Activated T-cell treated with anti-CD3 and anti-CD28 coated beads for 4 hours (primary cell): ENCODE results near the gene PARD3B.
A peak's percentile ranks its signal among the peaks of the same experiment; 100 is the strongest.

Source experiments
- DNase-seq: peaks from one replicate; pipeline ENCODE4 v3.0.0-alpha.2; 2020

Gene PARD3B

DNA sequence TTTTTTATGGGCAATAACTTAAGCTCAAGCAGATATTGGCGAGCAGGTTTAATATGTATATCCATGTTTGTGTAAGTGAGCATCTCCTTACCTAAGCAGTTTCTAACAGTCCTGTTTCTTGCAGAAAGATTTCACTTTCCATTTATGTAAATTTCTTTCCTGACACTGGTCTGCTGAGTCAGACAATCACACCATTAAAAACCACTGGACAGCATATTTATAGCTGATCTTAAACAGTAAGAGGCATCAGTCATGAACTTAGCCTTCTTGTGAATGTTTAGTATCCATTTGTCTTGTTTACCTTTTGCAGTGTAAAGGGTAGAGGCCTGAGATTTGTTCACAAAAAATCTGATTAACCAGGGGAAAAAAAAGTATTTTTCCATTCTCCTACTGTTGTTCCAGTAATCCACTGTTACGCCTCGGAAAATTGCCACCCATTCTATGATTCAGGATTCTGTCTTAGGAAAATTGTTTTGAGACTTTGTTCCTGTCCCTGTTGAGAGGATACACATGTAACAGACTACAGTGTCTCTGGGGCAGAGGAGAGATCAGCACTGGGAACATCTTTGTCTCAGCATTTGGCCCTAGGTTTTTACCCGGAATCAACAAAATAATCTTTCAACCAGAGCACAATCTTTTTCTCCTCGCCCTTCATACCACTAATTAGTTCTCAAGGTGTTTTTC lies 616.0 kb downstream of the PARD3B start:
- no peak for DNase-seq

DNA sequence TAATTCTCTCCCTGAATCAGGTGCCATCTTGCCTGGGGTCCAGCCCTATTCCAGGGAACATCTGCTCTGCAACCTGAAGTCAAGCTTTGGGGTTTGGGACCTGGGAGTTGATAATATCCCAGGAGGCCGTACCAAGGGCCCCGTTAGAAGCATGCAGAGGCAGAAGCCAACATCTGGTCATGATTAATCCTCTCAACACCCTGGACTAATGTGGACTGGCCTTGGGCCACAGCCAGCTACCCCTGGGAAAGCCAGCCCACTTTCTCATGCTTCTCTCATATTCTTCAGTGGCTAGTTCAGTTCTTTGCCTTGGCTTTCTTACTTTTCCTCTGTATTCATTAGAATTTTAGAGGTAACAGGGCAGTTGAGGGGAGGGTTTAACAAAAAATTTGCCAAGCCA lies 621.5 kb downstream of the PARD3B start:
- no peak for DNase-seq

DNA sequence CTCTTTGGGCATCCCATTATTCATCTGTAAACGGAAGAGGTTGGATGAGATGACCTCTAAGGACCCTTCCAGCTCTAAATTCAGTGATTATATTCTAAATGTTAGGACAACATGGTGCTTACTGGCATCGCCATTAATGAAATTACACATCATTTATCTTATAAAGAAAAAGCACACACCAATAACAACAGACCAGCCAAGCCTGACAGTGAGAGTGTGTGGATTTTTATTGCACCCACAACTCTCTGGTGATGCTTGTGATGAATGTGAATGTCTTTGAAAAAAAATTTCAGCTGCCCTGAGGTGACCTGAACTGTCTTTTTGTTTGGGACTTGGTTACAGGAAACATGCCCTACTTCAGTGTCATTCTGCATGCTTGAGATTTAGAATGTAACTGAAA lies 623.7 kb downstream of the PARD3B start:
- no peak for DNase-seq

DNA sequence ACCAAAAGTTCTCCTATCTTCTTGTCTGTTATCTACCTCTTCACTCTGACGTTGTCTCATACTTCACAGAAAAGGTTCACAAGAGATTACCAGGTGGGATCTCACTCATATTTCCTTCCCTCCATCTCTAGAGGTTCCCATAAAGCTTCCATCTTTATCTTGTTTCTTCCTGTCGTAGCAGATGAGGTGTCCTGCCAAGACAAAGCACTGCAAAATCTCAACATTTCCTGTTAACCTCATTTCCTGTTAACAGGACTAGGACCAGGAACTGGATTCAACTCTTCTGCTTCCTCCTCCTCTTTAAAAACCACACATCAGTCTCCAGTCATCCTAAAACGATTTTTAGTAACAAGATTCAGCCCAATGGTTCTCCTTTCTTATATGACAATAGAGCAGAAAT lies 624.2 kb downstream of the PARD3B start:
- no peak for DNase-seq

DNA sequence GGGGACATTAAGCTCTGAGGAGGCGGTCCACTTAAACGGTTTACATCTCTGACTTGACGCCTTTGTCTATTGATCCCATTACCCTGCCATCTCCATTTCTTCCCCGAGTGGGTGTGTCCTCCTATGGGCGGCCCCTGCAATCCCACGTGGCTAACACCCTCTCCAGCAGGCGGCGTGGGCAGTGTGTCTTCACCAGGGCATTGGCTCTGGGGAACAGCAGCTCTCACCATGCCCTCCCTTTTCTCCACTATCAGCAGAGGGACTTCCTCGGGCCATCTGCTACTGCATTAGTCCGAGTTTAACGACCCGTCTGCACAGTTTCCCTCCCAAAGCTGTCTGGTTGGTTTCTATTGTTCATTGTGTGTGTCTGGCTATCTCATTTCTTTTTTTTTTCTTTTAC lies 625.1 kb downstream of the PARD3B start:
- DNase-seq, result no peak

DNA sequence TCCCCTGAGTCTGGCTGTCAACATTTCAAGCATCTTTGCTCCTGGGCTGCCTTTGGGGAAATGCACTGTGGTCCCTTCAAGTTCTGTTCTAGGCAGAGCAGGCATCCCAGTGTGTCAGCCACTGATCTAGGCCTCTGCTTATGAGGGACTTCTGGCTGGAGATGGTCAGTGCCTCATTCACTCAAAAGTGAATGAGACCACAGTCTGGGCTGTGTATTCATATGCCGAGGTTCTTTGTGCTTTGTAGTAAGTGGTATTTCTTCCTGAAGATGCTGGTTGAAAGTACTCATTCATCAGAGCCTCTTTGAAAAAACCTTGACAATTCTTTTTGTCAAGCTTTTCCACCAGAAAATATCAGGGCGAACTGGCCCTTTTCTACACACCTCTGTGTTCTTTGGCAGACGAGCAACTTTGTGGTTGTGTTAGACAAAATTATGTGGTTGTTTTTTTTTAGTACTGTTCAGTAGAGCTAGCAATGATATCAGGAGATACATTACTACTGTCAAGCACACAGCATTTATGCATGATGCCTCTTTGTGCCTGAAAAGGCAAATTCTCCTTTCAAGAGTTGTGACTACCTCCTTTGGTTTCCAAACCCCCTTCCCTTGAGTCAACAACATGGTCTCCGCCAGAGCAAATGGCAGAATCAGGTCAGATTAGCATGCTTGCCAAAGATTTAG lies 626.1 kb downstream of the PARD3B start:
- no peak for DNase-seq

DNA sequence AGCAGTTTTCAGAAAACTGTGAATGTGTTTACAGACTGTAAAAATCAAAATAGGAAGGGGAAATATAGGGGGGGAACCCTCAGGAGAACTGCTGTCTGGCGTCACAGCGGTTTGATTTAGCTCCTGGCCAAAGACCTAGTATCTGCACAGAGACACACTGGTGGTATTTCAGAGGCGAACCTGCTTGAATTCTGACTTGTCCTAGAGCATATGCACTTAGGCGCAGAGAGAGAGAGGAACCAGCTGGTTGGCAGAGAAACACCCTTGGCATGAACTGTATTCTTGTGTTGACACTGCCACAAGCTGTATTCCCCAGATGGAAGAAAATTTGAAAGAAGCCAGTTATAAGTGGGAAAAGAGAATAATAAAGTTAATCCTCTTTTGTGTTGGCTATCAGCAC lies 630.6 kb downstream of the PARD3B start:
- no peak for DNase-seq

DNA sequence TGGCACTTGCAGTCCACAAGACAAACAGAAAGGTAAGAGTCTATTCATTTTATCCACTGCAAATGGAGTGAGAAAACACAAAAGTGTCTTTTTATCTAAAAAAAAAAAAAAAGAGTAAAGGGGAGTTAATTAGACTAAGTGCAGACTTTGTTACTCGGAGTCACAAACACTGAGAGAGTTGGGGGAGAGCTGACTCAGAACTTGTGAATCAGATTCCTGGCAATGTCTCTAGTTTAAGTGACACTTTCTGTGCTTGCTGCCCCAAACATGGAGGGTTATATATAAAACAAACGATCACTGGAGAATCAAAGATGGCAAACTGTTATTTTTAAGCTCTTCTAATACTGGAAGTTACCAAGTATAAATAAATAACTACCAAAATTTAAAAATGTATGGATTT lies 631.3 kb downstream of the PARD3B start:
- DNase-seq, result no peak

DNA sequence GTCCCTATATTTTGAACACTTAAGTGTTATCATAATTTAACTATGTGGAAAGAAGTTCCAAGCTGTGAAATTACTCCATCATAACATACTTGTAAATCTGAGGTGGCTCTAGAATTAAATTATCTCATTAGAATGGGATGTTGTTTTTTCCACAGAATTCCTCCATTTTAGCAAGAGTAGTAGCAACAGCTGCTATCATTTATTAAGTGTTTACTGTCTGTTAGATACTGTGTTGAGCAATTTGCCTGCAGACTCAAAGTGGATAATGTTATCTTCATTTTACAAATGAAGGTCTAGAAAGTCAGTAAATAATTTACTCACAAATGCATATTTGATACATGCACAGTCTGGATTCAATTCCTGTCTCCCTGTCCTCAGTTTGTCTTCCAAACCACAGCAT lies 632.3 kb downstream of the PARD3B start:
- DNase-seq, result no peak

DNA sequence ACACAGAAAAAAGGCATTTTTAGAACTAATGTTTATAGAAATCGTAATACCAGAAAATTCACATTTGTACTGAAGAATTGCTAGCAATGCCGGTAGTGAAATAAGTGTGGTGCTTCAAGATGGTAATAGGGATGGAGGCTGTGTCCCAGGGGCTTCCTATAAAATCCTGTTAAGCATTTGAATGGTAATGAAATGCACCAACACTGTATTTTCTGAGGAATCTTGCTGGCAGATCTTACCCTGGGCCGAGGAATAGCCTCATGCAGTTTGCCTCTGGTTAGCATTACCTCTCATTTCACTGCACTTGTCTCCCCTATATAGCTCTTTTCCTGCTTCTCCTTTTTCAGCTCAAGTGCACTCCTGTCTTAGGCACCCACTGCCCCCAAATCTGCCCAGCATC lies 635.5 kb downstream of the PARD3B start:
- no peak for DNase-seq

DNA sequence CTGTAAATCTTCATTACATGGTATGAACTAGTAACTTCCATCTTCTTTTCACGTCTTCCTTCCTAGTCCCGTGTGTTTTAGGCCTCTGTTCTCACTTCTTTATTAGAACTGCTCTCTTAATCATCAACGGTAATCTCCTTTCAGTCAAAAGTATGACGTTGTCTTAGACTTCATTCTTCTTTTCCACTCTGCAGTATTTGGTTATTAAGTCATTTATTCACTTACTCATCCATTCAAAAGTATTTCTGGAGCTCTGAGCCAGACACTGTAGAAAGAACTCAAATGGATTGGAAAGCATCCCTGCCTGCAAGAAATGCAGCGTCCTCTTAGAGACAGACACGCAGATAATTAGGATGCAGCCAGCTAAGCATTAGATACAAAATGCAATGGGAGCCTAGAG lies 642.5 kb downstream of the PARD3B start:
- no peak for DNase-seq

DNA sequence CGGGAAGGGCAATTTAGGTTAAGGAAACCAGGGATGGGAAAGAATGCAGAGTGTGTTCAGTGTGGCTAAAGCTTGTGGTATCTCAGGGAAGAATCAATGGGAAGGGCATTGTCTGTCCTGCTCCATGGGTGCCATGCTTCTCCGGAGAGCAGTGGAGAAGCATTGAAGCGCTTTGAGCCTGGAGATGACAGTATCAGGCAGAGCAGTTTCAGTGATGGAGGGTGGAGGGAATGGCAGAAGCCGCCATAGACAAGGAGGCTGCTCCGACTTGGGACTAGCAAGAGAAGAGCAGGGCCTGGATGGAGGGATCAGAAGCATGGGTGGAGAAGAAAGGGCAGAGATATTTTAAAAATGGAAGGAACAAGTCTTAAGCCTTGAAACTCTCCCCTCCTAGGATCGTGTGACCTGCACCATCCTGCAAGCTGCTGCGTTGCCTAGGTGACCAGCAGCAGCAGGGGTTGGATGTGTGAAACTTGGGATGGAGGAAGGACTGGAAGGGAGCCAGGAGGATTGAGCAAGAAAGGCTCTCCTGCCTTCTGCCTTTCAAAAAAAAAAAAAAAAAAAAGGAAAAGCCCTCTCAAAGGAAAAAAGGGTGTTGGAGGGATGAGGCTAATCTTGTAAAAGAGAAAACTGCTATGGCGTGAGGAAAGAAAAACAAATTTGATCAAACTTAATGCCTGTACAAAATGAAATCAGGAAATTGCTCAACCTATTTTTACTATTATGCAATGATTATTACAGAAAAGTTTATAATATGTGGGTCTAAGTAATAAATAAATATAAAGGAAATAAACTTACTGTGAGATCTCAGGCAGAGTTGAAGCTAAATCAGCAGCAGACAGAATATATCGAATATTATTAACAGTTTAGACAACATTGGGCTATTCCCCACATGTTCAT lies 643.2 kb downstream of the PARD3B start:
- no peak for DNase-seq

DNA sequence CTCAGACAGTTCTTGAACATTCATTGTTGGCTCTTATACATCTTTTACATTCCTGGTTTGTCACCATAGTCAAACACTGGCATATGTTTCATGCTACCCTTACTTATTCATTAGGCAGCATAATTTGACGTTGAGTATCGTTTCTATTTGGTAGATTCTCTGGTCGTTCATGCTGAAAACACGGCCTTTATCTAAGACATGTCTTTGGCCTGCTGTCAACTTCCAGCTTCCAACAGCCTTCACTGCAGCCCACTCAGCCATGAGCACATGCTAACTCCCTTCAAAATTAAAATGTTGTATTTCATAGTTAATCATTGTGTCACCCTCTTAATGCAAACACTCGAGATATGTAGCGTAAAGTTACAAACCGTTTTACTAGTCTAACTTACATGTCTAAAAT lies 644.0 kb downstream of the PARD3B start:
- DNase-seq, result no peak

DNA sequence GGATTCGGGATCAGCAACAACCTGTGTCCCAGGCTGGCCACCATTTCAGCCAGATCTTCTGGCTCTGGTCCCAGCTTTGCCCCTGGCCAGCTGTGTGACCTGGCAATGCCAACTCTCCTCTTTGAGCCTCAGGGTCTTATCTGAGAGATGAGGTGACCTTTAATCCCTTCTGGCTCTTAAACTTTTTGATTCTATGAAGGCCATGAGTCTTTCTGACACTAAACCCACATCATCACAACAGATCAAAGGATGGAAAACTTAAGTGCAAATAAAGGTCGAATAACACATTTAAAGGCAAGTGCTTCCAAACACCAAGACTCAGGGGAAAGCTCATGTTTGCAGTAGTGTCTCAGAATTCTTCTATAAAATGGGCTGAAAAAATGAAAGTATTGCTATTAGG lies 645.3 kb downstream of the PARD3B start:
- DNase-seq, result no peak

DNA sequence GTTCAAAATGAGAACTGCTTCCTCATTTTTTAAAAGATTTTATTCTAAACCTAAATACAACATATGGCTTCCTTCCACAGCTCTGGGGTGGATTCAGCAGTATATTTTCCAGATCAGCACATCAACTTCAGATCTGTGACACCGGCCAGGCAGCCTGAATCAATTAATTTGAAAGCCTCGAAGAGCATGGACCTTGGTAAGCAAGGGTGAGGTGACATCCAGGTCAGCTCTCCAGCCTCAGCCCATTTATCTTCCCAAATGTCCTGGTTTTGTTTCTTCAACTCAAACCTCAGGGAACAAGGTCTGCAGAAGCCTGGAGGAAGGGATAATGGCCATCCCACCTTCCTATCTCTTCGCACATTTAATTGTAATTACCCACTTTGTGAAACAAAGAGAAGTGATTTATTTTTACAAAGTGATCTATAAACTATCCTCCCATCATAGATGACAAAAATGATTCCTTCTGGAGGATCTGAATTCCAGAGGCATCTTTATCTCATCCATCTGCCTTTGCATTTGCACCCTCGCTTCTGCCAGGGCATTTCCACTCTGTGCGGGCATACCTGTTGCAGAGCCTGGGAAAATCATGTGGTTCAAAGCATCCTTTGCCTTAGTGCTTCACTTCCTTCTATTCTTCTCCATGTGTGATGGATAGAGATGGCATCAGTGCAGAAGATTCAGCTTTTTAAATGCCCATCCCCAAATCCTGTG lies 648.0 kb downstream of the PARD3B start:
- DNase-seq, result no peak

DNA sequence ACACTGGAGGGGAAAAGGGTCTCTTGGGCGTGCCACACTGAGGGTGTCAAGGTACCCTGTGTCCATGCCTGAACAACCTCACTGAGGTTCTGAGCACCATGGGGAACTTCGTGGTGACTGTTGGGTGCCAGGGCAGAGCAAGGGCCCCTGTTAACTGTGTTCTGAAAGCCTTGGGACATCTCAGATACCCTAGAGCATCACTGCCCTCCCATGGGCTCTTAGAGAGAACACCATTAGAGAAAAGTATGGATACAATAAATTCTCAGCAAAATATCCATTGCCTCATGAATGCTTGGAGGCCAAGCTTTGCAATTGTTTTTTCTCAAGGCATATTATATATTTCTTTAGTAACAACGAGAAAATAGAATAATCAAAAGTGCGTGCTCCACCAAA lies 648.6 kb downstream of the PARD3B start:
- no peak for DNase-seq

DNA sequence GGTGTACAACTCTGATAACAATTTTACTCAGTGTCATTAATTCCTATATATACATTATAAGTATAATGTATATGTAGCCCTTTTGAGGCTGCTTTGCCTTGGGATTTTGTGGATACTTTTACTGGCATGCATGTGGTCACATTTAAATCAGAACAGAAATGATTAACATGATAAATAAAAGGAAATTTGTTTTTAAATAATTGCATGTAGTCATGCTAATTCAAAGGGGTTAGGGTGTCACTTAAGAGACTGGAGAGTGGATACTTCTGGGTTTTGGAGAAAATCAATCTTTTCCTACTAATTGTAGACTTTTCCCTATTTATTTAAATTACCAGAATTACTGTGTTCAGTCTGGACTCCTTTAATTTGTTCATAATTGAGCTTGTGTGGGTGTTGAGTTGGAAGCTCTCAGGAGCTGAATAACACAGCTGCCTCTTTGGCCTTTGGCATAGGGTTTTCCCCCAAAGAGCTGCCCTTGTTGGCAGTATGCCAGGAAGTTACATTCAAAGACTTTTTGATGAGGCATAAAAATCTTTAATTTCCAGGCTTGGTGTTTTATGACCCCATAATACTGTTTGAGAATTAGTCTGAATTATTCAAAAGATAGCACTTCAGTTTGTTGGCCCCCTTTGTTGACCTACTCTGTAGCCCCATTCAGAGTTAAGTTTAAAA lies 652.3 kb downstream of the PARD3B start:
- peak; percentile 3 for DNase-seq

DNA sequence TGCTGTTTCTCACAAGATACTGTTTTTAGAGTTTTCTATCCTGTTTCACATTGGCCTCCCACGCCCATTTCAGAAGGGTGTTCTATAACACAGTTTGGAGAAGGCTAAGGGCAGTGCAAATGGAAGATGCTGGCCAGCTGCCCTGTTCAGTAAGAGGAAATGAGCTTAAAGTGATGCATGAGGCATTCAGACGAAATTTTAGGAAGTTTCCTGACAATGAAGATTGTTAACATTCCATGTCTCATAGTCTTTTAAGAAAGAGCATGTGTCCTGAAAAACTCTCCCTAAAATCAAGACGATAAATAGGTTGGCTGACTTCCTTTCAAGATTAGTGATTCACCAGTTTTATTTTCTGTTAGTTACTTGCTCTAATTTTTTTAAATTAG lies 652.9 kb downstream of the PARD3B start:
- no peak for DNase-seq

DNA sequence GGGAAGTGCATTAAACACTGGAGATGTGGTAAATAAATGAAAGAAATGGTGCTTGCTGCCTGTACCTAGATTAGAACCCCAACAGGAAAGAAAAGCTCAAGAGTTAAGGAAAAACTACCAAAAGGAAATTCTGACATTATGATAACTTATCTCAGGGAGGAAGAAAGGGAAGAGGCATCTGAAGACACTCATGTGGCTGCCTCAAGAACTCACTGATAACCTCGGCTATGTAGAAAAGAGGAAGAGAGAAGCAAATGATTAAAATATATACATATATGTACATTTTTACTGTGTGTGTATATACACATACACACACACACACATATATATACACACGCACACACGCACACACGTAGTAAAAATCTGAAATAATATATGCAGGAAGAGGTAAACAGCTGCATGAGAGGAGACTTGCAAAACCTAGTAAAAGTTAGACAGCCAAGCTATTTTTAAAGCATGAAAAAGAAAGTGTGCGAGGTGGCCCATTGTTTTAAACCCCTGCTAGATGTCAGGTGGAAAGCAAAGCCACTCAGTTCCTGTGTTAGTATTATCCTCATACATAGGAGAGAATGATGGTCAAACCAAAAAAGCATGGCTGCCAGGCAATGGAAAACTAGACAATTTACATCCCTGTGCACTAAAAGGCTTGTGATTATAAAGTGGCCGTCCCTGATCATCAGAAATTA lies 654.0 kb downstream of the PARD3B start:
- no peak for DNase-seq

DNA sequence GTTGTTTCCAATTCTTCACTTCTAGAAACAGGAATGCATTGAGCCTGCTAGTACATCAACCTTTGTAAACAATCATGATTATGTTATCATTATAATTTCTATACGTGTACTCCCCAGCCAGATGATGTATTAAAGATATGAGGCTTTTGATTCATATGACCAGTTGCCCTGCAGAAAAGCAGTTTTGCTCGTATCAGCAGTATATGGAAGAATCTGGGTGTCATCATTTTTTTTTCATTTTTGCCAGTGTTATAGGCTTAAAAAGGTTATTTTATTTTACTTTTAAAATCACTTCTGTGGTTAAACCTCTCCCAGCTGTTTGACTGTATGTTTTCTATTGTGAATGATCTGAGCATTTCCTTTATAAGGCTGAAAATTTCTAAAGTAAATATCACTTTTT lies 665.2 kb downstream of the PARD3B start:
- DNase-seq, result no peak

DNA sequence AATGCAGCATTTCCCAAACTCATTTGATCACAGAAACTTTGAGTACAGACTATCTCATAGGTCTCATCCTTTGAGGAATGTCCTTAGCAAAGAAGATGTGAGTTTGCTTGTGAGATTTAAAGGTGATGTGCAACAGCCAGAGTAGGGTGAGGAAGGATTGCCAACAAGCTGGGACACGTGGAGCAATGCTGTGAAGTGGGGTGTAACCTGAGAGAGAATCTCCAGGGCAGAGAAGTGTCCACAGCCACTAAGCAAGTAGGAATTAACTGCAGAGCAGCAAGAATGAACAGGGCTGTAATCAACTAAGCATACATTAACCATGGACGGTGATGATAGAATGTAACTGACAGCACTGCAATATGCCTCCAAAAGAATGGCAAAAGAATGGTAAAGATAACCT lies 667.1 kb downstream of the PARD3B start:
- DNase-seq, result no peak

DNA sequence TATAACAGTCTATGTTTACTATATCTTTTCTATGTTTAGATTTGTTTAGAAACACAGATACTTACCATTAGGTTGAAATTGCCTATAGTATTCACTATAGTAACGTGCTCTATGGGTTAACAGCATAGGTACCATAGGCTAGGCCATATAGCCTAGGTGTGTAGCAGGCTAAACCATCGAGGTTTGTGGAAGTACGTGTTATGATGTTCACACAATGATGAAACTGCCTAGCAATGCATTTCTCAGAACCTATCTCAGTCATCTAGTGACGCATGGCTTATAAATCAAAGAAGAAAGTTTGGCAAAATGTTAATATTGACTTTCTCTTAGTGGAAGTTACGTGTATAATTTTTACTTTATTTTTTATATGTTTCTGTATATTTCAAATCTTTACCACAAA lies 670.8 kb downstream of the PARD3B start:
- DNase-seq, result no peak
